GM21717 (cell line): ENCODE results near the gene IL34.
"Not testable (repeated sequence)": the region's sequence is repeated elsewhere in the genome, so short reads cannot be mapped to it uniquely, and the experiment has no call there.

Experiments used
- ATAC-seq: cut with Tn5 transposase; IDR thresholded peaks from one replicate; pipeline ENCODE4 v1.9.1; 2021; ENCODE audit warnings: mild to moderate bottlenecking, moderate library complexity; ENCODE audit not compliant: unreplicated experiment

The IL34 gene

DNA sequence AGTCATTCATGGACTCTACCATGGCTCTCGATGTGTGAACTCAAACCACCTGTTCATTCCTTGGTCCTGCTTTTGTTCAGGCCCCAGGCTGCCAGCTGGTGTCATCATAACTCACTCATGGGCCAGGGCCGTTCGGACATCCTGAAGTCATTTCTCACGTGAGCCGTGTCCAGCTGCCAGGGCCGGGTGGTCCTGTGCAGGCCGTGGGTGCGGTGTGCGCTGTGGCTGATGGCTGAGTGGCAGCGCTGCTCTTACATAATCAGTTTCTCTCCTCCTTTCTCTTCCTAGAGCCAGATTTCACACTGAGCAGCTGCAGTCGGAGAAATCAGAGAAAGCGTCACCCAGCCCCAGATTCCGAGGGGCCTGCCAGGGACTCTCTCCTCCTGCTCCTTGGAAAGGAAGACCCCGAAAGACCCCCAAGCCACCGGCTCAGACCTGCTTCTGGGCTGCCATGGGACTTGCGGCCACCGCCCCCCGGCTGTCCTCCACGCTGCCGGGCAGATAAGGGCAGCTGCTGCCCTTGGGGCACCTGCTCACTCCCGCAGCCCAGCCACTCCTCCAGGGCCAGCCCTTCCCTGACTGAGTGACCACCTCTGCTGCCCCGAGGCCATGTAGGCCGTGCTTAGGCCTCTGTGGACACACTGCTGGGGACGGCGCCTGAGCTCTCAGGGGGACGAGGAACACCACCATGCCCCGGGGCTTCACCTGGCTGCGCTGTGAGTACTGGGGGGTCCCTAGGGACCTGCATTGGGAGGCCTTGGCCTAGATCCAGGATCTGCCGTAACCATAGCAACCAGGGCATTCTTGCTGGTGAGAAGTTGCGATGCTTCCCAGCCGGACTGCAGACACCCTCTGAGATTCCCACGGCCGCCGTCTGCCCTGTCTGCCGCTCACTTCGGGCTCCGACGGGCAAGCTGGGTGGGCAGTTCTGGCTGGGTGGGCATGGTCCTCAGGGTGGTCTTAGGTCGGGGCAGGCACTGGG lies at the start of gene IL34:
Gene IL34, plus strand, starts transcription at position 300 of the 982 bp plus-strand sequence. Its CDS starts 389 bp downstream, at position 689.
- no peak for ATAC-seq

DNA sequence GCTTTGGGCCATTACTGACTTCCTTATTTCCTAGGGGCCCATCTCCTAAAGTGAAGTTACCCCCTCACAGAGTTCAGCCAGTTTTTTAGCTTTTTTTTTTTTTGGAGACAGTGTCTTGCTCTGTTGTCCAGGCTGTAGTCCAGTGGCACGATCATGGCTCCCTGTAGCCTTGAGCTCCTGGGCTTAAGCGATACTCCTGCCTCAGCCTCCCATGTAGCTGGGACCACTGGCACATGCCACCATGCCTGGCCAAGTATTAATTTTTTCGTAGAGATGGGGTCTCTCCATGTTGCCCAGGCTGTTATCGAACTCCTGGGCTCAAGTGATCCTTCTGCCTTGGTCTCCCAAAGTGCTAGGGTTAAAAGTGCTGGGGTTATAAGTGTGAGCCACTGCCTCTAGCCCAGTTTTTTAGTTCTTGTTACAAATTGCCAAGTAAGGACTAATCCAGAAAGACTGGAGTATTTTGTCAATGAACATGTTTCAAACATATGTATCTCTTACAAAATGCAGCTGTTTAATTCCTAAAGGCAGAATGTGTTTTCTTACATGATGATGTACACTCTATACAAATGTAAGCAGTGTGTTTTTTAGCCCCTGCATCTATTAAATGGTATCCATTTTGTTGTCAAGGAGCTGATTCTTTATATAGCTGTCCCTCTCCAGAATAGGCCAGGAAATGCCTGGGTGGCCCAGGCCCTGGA lies 49.1 kb upstream of the IL34 start:
- ATAC-seq: no peak

DNA sequence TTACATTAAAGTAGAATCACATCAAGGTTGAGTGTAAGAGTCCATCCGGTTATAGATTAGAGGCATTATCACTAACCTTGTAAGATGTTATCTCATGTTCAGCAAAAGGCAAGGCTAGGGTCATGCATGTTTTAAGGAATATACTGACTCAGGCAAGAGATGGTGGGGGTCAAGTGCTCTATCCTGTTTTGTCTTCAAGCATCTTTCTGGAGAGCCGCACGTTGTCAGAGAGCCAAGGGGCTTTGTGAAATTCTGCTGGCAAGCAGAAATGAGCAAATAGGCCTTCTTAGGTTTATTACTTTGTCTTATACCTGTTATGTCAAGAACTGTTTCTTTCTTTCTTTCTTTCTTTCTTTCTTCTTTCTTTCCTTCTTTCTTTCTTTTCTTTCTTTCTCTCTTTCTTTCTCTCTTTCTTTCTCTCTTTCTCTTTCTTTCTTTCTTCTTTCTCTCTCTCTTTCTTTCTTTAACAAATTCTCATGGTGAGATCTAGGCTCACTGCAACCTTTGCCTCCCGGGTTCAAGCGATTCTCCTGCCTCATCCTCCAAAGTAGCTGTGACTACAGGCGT lies 47.3 kb upstream of the IL34 start:
- ATAC-seq: no peak

DNA sequence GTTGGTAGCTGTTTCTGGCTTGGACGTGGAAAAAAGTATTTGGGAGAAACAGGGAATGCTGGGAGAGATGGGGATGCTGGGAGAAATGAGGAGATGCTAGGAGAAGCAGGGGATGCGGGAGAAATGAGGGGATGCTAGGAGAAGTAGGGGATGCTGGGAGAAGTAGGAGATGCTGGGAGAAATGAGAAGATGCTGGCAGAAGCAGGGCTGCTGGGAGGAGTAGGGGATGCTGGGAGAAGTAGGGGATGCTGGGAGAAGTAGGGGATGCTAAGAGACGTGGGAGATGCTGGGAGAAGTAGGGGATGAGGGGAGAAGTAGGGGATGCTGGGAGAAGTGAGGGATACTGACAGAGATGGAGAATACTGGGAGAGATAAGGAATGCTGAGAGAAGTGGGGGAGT lies 45.6 kb upstream of the IL34 start:
- ATAC-seq: no peak

DNA sequence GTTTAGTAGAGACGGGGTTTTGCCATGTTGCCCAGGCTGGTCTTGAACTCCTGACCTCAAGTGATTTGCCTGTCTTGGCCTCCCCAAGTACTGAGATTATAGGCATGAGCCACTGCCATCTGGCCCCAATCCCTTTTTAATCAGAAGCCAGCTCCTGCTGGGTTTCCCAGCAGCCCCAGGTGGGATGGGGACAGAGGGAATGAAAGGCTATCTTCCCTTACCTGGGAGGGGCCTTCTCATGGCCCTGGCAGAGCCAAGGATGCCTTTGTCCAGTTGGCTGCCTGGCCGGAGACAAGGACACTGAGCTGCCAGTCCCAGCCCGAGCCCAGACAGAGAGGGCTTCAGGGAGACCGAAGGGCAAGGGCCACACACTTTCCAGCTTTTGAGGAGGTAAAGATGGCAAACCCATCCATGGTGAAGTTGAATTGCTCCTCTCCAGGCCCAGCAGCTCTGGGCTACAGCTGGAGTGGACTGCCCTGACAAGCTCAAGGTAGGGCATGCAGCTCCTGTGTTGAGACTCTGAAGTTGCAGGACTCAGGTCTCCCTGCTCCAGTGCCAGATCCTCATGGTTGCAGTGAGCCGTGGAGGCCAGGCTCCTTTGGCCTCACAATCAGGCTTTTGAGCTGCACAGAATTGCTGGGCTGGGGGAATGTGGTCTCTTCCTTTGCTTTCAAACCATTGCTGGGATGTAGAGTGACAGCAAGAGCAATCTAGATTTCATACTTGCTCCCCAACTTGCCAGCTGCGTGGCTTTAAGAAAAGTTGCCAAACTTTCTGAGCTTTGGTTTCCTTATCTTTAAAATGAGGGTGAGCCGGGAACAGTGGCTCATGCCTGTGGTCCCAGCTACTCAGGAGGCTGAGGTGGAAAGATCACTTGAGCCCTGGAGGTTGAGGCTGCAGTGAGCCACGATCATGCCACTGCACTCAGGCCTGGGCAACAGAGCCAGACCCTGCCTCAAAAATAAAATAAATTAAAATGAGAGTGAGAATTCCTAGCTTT lies 44.5 kb upstream of the IL34 start:
- ATAC-seq: no peak

DNA sequence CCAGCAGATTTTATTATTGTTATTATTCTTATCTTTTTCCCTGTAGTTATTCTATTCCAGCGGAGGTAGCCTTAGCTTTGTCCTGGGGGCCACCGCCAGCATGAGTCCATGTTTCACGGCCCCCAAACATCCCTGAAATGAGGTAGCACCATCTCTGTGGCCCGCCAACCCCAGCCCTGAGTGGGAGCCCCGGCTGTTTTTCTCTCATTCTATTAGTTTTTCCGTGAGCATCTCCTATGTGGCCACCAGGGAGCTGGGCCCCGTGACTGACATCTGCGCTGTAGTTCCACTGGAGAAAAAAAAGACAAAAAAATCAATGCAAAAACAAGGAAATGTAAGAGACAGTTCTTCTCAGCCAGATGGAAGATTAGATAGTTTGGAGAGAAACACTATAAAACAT lies 43.5 kb upstream of the IL34 start:
- ATAC-seq: no peak

DNA sequence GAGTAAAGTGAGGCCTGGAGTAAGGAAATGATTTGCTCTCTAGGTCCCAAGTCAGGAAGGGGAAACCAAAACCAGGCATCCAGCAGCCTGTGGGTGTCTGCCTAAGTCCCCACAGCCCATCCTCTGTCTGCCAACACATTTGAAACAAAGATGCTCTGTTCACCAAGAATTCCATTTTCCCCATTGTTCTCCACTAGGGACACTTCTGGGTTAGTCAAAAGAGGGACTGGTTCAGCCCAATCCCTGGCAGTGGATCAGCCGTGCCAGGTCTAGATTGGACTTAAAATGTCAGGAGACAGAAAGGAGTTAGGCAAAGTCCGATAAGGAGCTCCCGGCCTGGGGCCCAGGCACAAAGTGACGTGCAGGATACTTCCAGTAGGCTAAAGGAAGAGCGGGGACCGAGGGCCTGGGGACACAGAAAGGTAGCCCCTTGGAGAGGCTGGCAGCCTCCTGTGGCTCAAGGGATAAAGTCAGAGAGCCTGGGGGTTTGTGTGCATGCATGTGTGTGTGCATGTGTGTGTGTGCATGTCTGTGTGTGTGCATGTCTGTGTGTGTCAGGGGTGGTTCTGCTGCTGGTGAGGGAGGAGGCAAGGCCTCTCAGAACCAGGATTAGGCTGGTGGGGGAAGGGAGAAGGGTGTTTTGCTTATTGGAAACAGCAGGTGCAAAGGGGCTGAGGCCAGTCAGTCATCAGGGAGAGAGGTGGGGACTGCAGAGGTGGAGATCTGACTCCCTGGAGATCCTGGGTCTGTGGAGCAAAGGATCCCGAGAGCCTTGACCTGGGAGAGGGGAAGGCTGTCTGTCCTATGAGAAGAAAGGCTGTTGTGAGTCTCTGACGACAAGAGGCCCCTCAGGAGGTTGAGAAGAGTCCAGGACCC lies 41.7 kb upstream of the IL34 start:
- ATAC-seq: no peak

- no peak for ATAC-seq
Observed at GRCh38 chr16:70605283-70605657, 41.1 kb upstream of the IL34 start.

GRCh38 chr16:70608521-70608920 lies 37.8 kb upstream of the IL34 start:
- no peak for ATAC-seq

GRCh38 chr16:70610273-70611223 lies 35.8 kb upstream of the IL34 start:
- no peak for ATAC-seq

DNA sequence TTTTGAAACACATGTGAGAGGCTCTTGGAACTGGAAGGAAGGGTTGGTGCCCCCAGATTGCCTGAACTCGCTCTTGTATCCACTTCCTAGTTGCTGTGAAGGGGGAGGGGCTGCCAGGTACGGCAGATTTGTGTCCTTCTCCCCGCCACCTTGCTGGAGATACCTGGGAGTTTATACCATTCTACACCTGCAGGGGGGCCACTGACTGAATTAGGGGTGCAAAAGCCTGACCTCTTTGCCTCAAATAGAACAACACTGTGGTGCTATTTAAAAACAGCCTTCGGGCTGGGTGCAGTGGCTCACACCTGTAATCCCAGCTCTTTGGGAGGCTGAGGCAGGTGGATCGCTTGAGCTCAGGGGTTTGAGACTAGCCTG lies 35.1 kb upstream of the IL34 start:
- ATAC-seq: no peak

- no peak for ATAC-seq
Observed at GRCh38 chr16:70611785-70612303, 34.5 kb upstream of the IL34 start.

DNA sequence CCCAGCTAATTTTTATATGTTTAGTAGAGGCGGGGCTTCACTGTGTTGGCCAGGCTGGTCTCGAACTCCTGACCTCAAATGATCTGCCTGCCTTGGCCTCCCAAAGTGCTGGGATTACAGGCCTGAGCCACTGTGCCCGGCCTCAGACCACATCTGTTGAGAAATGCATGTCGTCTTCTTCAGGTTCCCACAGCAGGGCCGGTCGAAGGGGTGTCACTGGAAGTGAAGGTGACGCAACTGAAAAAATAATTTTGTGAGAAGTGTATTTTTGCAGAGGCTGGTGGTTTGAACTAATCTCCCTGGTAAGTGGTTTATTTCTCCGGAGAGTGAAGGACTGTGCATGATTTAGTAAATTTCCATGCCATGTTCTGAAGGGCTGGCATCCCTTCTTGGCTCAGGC lies 33.4 kb upstream of the IL34 start:
- ATAC-seq: no peak

DNA sequence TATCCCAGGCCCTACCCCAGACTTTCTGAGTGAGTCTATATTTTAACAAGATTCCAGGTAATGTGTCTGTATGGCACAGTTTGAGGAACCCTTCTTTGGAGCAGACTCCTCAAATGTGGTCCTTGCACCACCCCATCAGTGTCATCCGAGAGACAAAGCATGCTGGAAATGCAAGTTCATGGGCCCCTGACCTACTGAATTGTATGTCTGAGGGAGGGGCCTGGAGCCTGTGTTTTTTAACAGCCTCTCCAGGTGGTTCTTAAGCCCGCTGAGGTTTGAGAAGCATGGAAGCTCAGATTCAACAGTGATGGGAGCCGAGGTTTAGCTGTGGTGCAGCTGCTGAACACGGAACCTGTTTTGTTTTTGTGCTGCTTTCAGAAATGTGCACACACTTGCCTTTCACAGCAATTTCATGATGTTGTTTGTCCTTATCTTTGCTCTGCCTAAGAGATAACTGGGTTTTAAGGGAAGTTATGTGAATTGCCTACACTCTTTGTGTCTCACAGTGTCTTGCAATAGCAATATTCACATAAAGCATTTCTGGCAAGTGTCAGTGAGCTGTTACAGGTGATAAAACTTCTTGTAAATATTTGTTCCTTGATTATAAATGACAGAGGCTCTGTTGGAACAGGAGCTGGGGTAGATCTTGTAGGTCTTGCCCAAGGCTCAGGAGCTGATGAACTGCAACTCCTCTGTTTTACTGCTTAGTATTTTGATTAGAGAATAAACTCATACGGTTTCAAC lies 32.0 kb upstream of the IL34 start:
- no peak for ATAC-seq

- ATAC-seq: no peak
Observed at GRCh38 chr16:70615945-70616344, 30.4 kb upstream of the IL34 start.

GRCh38 chr16:70621864-70622263 lies 24.5 kb upstream of the IL34 start:
- not testable (repeated sequence) for ATAC-seq

DNA sequence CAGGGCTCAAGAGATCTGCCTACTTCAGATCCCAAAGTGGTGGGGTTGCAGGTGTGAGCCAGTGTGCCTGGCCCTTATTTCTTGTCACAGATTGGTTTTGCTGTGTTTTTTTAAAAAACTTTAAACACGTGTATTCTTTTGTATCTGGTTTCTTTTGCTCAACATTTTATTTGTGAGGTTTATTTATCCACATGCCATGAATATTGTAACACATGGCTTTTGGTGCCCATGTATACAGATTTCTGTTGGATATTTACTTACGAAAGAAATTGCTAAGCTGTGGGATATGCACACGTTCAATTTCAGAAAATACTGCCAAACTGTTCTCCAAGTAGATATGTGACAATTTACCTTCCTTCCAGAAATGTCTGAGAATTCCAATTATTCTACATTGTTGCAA lies 18.7 kb upstream of the IL34 start:
- ATAC-seq: no peak
